ENCODE data around the gene ACKR2.

The ACKR2 gene

DNA sequence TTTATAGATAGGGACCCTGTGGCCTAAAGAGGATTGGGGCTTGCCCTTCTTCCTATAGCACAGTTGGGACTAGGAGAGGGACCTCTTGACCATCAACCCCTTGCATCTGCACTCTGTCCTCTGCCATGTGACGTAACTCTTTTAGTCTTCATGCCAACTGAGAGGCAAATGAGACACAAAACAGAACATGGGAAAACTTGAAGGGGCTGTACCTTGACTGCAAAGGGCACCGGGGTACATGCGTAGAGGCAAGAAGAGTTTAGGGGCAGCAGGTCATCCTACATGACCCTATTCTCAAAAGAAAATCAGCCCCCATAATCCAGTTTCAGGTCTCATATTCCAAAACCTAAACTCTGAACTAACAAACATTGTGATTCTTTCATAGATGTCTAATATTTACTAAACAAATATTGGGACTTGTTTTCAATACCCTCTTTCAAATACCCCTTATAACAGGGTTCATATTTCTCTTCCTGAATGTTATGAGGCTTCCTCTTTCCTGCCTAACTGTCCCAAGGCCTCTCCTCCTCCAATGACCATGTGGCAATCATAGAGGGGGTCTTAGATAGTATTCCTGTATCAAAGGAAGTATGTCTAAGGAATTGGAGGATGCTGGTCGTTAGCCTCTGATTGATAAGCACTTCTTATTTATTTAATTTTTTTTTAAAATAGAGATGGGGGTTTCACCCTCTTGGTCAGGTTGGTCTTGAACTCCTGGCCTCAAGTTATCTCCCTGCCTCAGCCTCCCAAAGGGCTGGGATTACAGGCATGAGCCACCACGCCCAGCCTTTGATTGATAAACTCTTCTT is 20.6 kb downstream of the ACKR2 start:
- DNase-seq (ENCODE audit: low read depth) = no peak

DNA sequence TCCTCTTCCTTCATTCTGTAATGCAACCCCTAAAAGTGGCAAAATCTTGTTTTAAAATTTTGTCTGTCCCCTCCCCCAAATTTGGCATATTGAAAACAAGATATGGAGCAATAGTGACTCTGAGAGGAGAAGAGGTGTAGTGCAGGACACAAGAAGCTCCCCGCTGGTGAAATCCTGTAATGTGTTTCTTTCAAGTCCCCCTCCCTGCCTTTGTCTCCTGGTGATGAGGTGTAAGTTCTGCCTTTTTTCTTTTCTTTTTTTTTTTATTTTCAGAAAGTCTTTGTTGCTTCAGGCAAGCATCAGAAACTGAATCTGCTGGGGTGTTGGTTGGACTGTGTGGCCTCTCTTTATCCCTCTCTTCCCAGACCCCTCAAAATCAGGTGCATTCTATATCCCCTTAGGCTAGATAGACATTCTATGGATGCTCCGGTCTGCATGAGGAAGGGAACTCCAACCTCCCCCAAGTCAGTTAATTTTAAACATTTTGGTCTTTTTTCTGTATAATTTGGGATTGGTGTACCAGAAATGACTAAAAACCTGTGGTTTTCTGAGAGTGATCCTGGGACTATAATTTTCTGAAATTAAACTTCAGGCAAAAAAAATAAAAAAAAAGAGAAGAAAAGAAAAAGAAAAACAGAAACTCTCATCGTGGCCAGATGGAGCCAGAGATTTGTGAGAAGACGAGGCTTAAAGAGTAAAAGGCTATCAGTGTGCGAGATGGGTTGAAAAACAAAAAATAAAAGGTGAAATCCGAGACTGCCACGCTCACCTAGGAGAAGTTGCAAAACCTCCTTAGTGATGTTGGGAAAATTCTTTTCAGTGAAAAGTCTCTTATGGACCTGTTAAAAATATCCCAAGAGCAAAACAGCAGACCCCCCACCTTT is 21.4 kb downstream of the ACKR2 start:
- no peak for DNase-seq (ENCODE audit: low read depth)

DNA sequence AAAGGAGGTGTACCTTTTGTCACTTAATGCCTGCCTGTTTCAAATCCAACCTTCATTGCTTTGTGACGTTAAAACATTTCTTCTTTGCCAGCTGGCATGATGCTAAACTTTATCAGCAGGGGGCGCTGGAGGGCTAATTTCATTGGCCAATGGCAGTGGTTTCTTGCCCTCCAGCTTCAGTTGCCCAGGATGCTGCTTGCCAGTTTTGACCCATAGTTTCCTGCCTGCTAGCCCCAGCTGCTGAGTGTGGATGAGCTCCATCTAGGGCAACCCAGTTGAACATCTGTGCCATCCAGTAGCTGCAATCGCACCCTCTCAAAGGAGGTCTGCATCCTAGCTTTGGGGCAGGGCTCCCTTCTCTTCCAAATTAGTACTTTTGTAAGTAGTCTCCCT is 22.1 kb downstream of the ACKR2 start:
- DNase-seq (ENCODE audit: low read depth) = peak; percentile 61

GRCh38 chr3:42836150-42837123 is 27.2 kb downstream of the ACKR2 start:
- DNase-seq (ENCODE audit: low read depth) = no peak

GRCh38 chr3:42838571-42838970 is 29.3 kb downstream of the ACKR2 start:
- no peak for DNase-seq (ENCODE audit: low read depth)

DNA sequence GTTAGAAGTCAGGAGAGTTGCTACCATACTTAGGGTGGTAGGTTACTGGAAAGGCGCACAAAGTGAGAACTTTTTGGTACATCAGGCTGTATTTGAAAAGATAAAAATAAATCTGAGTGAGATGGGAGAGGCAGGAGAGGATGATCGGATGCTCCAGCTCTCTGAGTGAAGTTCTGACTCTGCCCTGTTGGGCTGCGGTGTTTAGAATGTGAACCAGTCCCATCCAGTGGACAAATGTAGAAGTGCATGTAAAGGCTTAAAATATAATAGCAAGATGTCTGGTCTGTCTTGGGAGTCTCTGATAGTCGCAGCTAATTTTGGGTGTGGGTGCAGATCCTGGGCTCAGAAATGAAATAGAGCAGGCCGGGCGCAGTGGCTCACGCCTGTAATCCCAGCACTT is 30.4 kb downstream of the ACKR2 start:
- no peak for DNase-seq (ENCODE audit: low read depth)

- no peak for DNase-seq (ENCODE audit: low read depth)
These were observed 32.1 kb downstream of the ACKR2 start for GRCh38 chr3:42841332-42841731.

- no peak for DNase-seq (ENCODE audit: low read depth)
These were observed 34.6 kb downstream of the ACKR2 start for GRCh38 chr3:42843713-42844411.

- DNase-seq (ENCODE audit: low read depth) = no peak
These were observed 35.1 kb downstream of the ACKR2 start for GRCh38 chr3:42844412-42844713.

DNA sequence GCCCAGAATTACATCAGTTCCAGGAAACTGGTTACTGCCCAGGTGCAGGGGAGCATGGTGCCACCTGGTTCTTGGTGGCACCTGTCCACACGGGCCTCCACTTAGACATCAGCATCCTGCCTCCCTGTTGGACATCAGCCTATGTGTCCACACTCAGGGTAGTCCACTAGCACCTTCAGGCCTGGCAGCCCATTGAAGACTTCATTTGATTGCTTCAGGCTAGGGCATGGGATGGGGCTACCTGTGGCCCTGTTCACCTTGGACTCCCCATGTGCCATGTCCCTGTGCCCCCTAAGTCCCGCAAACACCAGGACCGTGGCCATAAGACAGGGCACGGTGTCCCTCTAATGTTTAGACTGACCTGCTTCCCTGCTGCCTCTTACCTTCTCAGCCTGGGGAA is 35.6 kb downstream of the ACKR2 start:
- no peak for DNase-seq (ENCODE audit: low read depth)

DNA sequence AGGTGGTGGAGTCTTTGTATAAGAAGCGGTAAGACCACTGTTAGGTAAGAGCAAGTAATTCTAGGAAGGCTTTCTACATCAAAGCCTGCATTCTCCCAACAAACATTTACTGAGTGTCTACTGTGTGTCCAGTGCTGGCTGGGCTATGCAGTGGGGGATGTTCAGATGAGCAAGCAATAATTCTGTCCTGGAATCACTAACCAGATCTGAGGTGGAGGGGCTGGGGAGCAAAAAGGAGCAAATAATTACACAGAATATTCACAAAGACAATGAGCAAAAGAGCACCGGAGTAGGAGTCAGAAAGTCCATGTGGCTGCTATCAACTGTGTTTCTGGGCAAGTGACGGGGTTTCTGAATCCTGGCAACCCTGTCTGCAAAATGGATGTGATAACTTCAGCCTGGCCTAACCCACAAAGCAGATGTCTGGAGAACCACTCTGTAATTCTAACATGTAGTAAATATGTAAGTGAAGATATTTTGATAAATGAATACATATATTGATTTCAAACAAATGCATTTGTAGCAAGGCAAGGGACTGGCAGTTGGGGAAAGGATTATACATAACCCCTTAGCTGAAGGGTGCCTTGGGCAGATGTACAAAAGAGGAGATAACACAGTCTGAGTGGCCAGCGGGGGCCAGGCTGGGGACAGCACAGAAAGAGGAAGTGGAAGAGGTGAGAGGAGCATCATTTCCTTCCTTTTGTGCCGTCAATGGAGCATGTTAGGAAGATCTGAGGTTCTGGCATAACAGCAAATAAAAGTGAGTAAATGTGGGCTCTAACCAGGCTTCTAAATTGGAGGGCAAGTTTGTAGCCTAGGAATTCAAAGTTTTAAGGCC is 37.7 kb downstream of the ACKR2 start:
- no peak for DNase-seq (ENCODE audit: low read depth)

- DNase-seq (ENCODE audit: low read depth) = no peak
These were observed 38.5 kb downstream of the ACKR2 start for GRCh38 chr3:42847731-42848130.

GRCh38 chr3:42849017-42849416 is 39.8 kb downstream of the ACKR2 start:
- DNase-seq (ENCODE audit: low read depth) = no peak

- no peak for DNase-seq (ENCODE audit: low read depth)
These were observed 41.0 kb downstream of the ACKR2 start for GRCh38 chr3:42850263-42850662.

GRCh38 chr3:42851228-42851834 is 42.1 kb downstream of the ACKR2 start:
- no peak for DNase-seq (ENCODE audit: low read depth)

DNA sequence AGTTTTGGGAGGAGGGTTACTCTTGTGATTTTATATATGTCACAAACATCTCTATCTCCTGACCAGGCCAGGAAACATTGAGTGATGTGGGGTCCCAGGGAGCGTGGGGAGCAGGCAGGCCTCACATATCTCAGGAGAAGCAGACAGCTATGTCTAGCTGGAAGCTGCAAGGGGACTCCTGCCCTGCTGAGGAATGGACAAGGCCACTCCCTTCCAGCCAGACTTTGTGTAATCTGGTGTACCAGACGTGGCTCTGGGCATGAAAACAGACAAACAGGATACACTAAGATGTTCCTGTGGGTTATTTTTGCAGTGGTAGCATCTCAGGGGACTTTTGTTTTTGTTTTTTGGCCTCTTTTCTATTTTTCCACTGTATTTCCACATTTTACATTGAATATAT is 43.2 kb downstream of the ACKR2 start:
- DNase-seq (ENCODE audit: low read depth) = no peak

GRCh38 chr3:42853056-42853455 is 43.8 kb downstream of the ACKR2 start:
- no peak for DNase-seq (ENCODE audit: low read depth)

- no peak for DNase-seq (ENCODE audit: low read depth)
These were observed 44.6 kb downstream of the ACKR2 start for GRCh38 chr3:42853739-42854302.

- DNase-seq (ENCODE audit: low read depth) = no peak
These were observed 45.9 kb downstream of the ACKR2 start for GRCh38 chr3:42855219-42855546.

Data from activated T-cell treated with anti-CD3 and anti-CD28 coated beads for 24 hours (primary cell).